HG03558 (cell line): Measurements from ENCODE around the gene LRMDA.

Source experiments
- ATAC-seq: cut with Tn5 transposase; IDR thresholded peaks from one replicate; pipeline ENCODE4 v1.9.1; 2021; ENCODE audit warnings: moderate number of reproducible peaks; ENCODE audit not compliant: unreplicated experiment; ENCODE audit errors: extremely low read depth

LRMDA gene

GRCh38 chr10:75418293-75418692 is 13.1 kb upstream of the LRMDA start:
- ATAC-seq, result no peak

- ATAC-seq, result no peak
Observed at GRCh38 chr10:75418712-75419111, 12.7 kb upstream of the LRMDA start.

- ATAC-seq, result no peak
Observed at GRCh38 chr10:75422913-75423312, 8.5 kb upstream of the LRMDA start.

GRCh38 chr10:75424571-75424970 is 6.9 kb upstream of the LRMDA start:
- no peak for ATAC-seq

GRCh38 chr10:75425291-75426079 is 5.9 kb upstream of the LRMDA start:
- no peak for ATAC-seq

GRCh38 chr10:75426880-75427279 is 4.5 kb upstream of the LRMDA start:
- no peak for ATAC-seq

- ATAC-seq, result no peak
Observed at GRCh38 chr10:75427951-75428350, 3.5 kb upstream of the LRMDA start.

- no peak for ATAC-seq
Observed at GRCh38 chr10:75428434-75429158, 2.8 kb upstream of the LRMDA start.

GRCh38 chr10:75429159-75429827 is 2.1 kb upstream of the LRMDA start:
- ATAC-seq, result no peak

GRCh38 chr10:75430000-75430763 is 1.2 kb upstream of the LRMDA start:
- ATAC-seq, result no peak

- no peak for ATAC-seq
Observed at GRCh38 chr10:75432176-75432575, 752 bp downstream of the LRMDA start.

GRCh38 chr10:75432763-75433162 is 1.3 kb downstream of the LRMDA start:
- ATAC-seq, result no peak

- ATAC-seq, result no peak
Observed at GRCh38 chr10:75433216-75433615, 1.8 kb downstream of the LRMDA start.

- no peak for ATAC-seq
Observed at GRCh38 chr10:75434291-75434690, 2.9 kb downstream of the LRMDA start.

GRCh38 chr10:75435291-75435690 is 3.9 kb downstream of the LRMDA start:
- no peak for ATAC-seq

- ATAC-seq, result no peak
Observed at GRCh38 chr10:75436896-75437295, 5.5 kb downstream of the LRMDA start.

GRCh38 chr10:75437693-75438092 is 6.3 kb downstream of the LRMDA start:
- no peak for ATAC-seq

GRCh38 chr10:75438275-75438674 is 6.9 kb downstream of the LRMDA start:
- ATAC-seq, result no peak

GRCh38 chr10:75439811-75440210 is 8.4 kb downstream of the LRMDA start:
- ATAC-seq, result no peak

GRCh38 chr10:75440271-75440793 is 8.9 kb downstream of the LRMDA start:
- no peak for ATAC-seq
